Activated CD4-positive, alpha-beta T cell treated with anti-CD3 and anti-CD28 coated beads, Interleukin-2, Interleukin-6, amounts not matched to agents 100 ng/mL and 50 ng/mL, durations not matched to agents 16 hours and 8 hours (primary cell): ENCODE measurements around the gene NMNAT1.
"Not testable (repeated sequence)": the region's sequence is repeated elsewhere in the genome, so short reads cannot be mapped to it uniquely, and the experiment has no call there.

Experiments used
- DNase-seq: peaks from one replicate; pipeline ENCODE4 v3.0.0-alpha.2; 2020

Gene NMNAT1

GRCh38 chr1:9942939-9943788 lies at the start of gene NMNAT1, which contains the start of gene LZIC:
Gene NMNAT1, plus strand, starts transcription at chr1:9943475. Its CDS starts 28,599 bp downstream, at chr1:9972074.
Gene LZIC, minus strand, starts transcription at chr1:9943391. Its CDS starts 6,772 bp downstream, at chr1:9936619.
- DNase-seq, result peak; percentile 95

GRCh38 chr1:9894115-9894514 lies 49.2 kb upstream of the NMNAT1 start:
- DNase-seq, result no peak

GRCh38 chr1:9900142-9901043 lies 42.9 kb upstream of the NMNAT1 start:
- no peak for DNase-seq

GRCh38 chr1:9901148-9902059 lies 41.9 kb upstream of the NMNAT1 start:
- no peak for DNase-seq

- DNase-seq, result no peak
Measured at GRCh38 chr1:9902060-9902452, 41.2 kb upstream of the NMNAT1 start.

GRCh38 chr1:9903801-9904527 lies 39.3 kb upstream of the NMNAT1 start:
- DNase-seq, result peak; percentile 83

- DNase-seq, result no peak
Measured at GRCh38 chr1:9904596-9904995, 38.7 kb upstream of the NMNAT1 start.

GRCh38 chr1:9905010-9905409 lies 38.3 kb upstream of the NMNAT1 start:
- peak; percentile 25 for DNase-seq

- no peak for DNase-seq
Measured at GRCh38 chr1:9906466-9906865, 36.8 kb upstream of the NMNAT1 start.

GRCh38 chr1:9907441-9907840 lies 35.8 kb upstream of the NMNAT1 start:
- no peak for DNase-seq

GRCh38 chr1:9908871-9909233 lies 34.4 kb upstream of the NMNAT1 start:
- DNase-seq, result no peak

GRCh38 chr1:9909234-9910046 lies 33.8 kb upstream of the NMNAT1 start:
- DNase-seq, result peak; percentile 65

GRCh38 chr1:9910076-9910422 lies 33.2 kb upstream of the NMNAT1 start, which contains the start of gene CTNNBIP1:
Gene CTNNBIP1, minus strand, starts transcription at chr1:9910269. Its CDS starts 38,205 bp downstream, at chr1:9872064.
- no peak for DNase-seq

GRCh38 chr1:9910423-9911178 lies 32.7 kb upstream of the NMNAT1 start:
- peak; percentile 100 for DNase-seq

GRCh38 chr1:9912264-9912936 lies 30.9 kb upstream of the NMNAT1 start:
- no peak for DNase-seq

- no peak for DNase-seq
Measured at GRCh38 chr1:9914610-9914937, 28.7 kb upstream of the NMNAT1 start.

GRCh38 chr1:9916452-9916851 lies 26.8 kb upstream of the NMNAT1 start:
- DNase-seq, result no peak

GRCh38 chr1:9917495-9917894 lies 25.8 kb upstream of the NMNAT1 start:
- DNase-seq, result not testable (repeated sequence)

- DNase-seq, result peak; percentile 8
Measured at GRCh38 chr1:9917901-9918300, 25.4 kb upstream of the NMNAT1 start.

GRCh38 chr1:9920606-9921005 lies 22.7 kb upstream of the NMNAT1 start:
- no peak for DNase-seq
